ENCODE measurements around the gene GRIN2A. TPM values are rescaled to one million over a fixed set of nuclear protein-coding genes. Genes with fewer than 3 reads are reported as not detected.

The GRIN2A gene
- polyA plus RNA-seq, 1 donor (not counting 4 experiments of a cell fraction or from before 2014, with no cell fraction given): 0.01 TPM

- no peaks in the 10 kb centered on the region for H3K36me3 ChIP-seq (ENCODE audit: control insufficient read depth in 2 of 2, extremely low read depth in 1 of 2, insufficient read depth in 2 of 2, low read length in 2 of 2)
- peak; percentile 15 for DNase-seq (ENCODE audit: low read depth, low spot score)
- dilution Hi-C loops (cut with MboI; ENCODE audit: extremely low pct_ligation_motif_present, low sequenced_read_pairs): no loop called here
- no peak overlapping the region for H3K9ac ChIP-seq (ENCODE audit: control insufficient read depth, extremely low read depth, insufficient read depth, low read length)
- H3K9me1 ChIP-seq (ENCODE audit: control insufficient read depth, extremely low read depth, insufficient read depth, low read length): no peaks in the 10 kb centered on the region
- H3K4me2 ChIP-seq (ENCODE audit: control insufficient read depth, extremely low read depth, insufficient read depth, low read depth, low read length): peak overlapping the region; percentile 42
- H3K27ac ChIP-seq (ENCODE audit: control insufficient read depth, insufficient read depth, low read length): no peak overlapping the region
- FAIRE-seq: peak; percentile 90
- no peaks in the 10 kb centered on the region for H3K9me3 ChIP-seq (ENCODE audit: control insufficient read depth, low read depth, low read length)
- no peak for TF ChIP-seq CTCF (optimal IDR thresholded peaks at IDR 0.05 in 1 of 3, IDR thresholded peaks at IDR 0.05 in 1 of 3, conservative IDR thresholded peaks at IDR 0.05 in 1 of 3; ENCODE audit: extremely low read depth in 1 of 3, insufficient read depth in 2 of 3, low read length in 3 of 3)
- TF ChIP-seq EZH2 (IDR thresholded peaks at IDR 0.05; ENCODE audit: low read length): no peak
- H3K4me1 ChIP-seq (ENCODE audit: control insufficient read depth, extremely low read depth, insufficient read depth, low read length): peaks cover 45% of the 10 kb centered on the region
- H3K27me3 ChIP-seq (ENCODE audit: control insufficient read depth, extremely low read depth, insufficient read depth, low read length): no peaks in the 10 kb centered on the region
- no peaks in the 10 kb centered on the region for H4K20me1 ChIP-seq (ENCODE audit: control insufficient read depth, extremely low read depth, insufficient read depth, low read length)
- H2AFZ ChIP-seq (ENCODE audit: control insufficient read depth, low read length): peak overlapping the region; percentile 9
- H3K4me3 ChIP-seq (ENCODE audit: control insufficient read depth in 2 of 3, extremely low read depth in 1 of 3, insufficient read depth in 2 of 3, low read depth in 1 of 3, low read length in 3 of 3): no peak overlapping the region
- no peaks in the 10 kb centered on the region for H3K79me2 ChIP-seq (ENCODE audit: control insufficient read depth, insufficient read depth, low read length)
These were observed 311.3 kb downstream of the GRIN2A start for GRCh38 chr16:9870962-9871361.

DNA sequence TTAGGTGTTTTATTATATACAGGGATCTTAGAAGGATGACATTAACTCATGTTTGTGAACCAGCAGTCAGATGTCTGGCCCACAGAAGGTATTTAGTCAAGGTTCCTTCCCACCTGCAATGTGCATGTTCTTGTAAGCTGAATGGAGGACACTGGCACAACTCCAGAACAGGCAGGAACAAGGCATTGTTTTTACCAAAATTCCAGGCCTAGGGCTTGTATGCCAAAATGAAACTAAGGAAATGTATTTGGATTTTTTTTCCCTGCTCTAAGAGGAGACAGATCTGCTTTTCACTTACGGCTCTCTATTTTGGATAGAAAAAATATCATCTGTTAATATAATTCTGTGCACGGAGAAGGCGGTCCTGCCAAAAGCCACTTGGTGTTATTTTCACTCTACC, 312.5 kb downstream of the GRIN2A start:
- no peak overlapping the region for H3K4me2 ChIP-seq (ENCODE audit: control insufficient read depth, extremely low read depth, insufficient read depth, low read depth, low read length)
- H3K9me3 ChIP-seq (ENCODE audit: control insufficient read depth, low read depth, low read length): no peaks in the 10 kb centered on the region
- no peaks in the 10 kb centered on the region for H3K27me3 ChIP-seq (ENCODE audit: control insufficient read depth, extremely low read depth, insufficient read depth, low read length)
- DNase-seq (ENCODE audit: low read depth, low spot score): no peak
- H3K4me1 ChIP-seq (ENCODE audit: control insufficient read depth, extremely low read depth, insufficient read depth, low read length): peaks cover 41% of the 10 kb centered on the region
- H2AFZ ChIP-seq (ENCODE audit: control insufficient read depth, low read length): no peak overlapping the region
- no peak for FAIRE-seq
- dilution Hi-C loops (cut with MboI; ENCODE audit: extremely low pct_ligation_motif_present, low sequenced_read_pairs): no loop called here
- H3K27ac ChIP-seq (ENCODE audit: control insufficient read depth, insufficient read depth, low read length): no peak overlapping the region
- no peaks in the 10 kb centered on the region for H4K20me1 ChIP-seq (ENCODE audit: control insufficient read depth, extremely low read depth, insufficient read depth, low read length)
- TF ChIP-seq CTCF (optimal IDR thresholded peaks at IDR 0.05 in 1 of 3, IDR thresholded peaks at IDR 0.05 in 1 of 3, conservative IDR thresholded peaks at IDR 0.05 in 1 of 3; ENCODE audit: extremely low read depth in 1 of 3, insufficient read depth in 2 of 3, low read length in 3 of 3) (no peak), EZH2 (IDR thresholded peaks at IDR 0.05; ENCODE audit: low read length) (no peak)
- no peaks in the 10 kb centered on the region for H3K79me2 ChIP-seq (ENCODE audit: control insufficient read depth, insufficient read depth, low read length)
- H3K9ac ChIP-seq (ENCODE audit: control insufficient read depth, extremely low read depth, insufficient read depth, low read length): no peak overlapping the region
- H3K36me3 ChIP-seq (ENCODE audit: control insufficient read depth in 2 of 2, extremely low read depth in 1 of 2, insufficient read depth in 2 of 2, low read length in 2 of 2): no peaks in the 10 kb centered on the region
- no peak overlapping the region for H3K4me3 ChIP-seq (ENCODE audit: control insufficient read depth in 2 of 3, extremely low read depth in 1 of 3, insufficient read depth in 2 of 3, low read depth in 1 of 3, low read length in 3 of 3)
- no peaks in the 10 kb centered on the region for H3K9me1 ChIP-seq (ENCODE audit: control insufficient read depth, extremely low read depth, insufficient read depth, low read length)

Data from keratinocyte (primary cell).